Astrocyte of the cerebellum (primary cell): ENCODE measurements around the gene JMJD1C.

ENCODE experiments used
- DNase-seq: peaks from one replicate; pipeline ENCODE4 v3.0.0-alpha.2; 2011; ENCODE audit warnings: low read depth
- H3K4me3 ChIP-seq: 2 replicates; pipeline ENCODE4 v1.5.1; 2011; ENCODE audit warnings: mild to moderate bottlenecking, low read depth, low read length, moderate library complexity
- CTCF ChIP-seq: IDR thresholded peaks from 2 replicates; pipeline ENCODE4 v1.5.1; 2012; ENCODE audit warnings: low read length, low read depth, moderate library complexity, mild to moderate bottlenecking; ENCODE audit errors: missing control alignments
- in situ Hi-C: cut with HindIII; loops from 2 replicates; pipeline ENCODE4 v1.10.0; 2017; ENCODE audit warnings: low sequenced_read_pairs

The JMJD1C gene

GRCh38 chr10:63123727-63124362 is 341.9 kb downstream of the JMJD1C start:
- in situ Hi-C loops = no loop called here
- no peak for DNase-seq
- TF ChIP-seq CTCF = no peak

GRCh38 chr10:63120554-63120953 is 345.2 kb downstream of the JMJD1C start:
- DNase-seq = no peak
- TF ChIP-seq CTCF = no peak
- H3K4me3 ChIP-seq = no peak overlapping the region
- in situ Hi-C loops = no loop called here

More at GRCh38 chr10:63123727-63124362, 341.9 kb downstream of the JMJD1C start:
- H3K4me3 ChIP-seq = no peak overlapping the region

DNA sequence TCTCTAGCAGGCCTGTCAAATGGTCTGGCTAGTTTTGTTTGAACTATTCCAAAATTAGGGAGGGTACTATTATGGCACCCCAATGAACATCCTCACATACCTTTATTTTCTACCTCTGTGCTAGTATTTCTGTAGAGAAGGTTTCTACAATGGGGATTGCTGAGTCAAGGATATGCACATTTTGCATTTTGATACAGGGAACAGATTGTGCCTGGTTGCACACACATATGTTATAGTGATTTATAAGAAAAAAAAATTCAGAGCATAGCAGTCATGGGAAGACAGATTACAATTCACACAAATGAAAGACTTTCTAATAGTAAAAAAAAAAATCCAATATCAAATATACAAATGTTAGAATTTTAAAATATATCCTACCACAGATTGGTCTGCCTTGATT is 346.7 kb downstream of the JMJD1C start:
- in situ Hi-C loops = no loop called here
- TF ChIP-seq CTCF = no peak
- no peak overlapping the region for H3K4me3 ChIP-seq
- no peak for DNase-seq
